K562 (cell line): Measurements from ENCODE around the gene HRH3. TPM values are rescaled to one million over a fixed set of nuclear protein-coding genes. Genes with fewer than 3 reads are reported as not detected.

Source experiments
- ATAC-seq: fragments of 200-7000 bp; cut with Tn5 transposase; 3 replicates; pipeline ENCODE4 v1.9.1; 2020; ENCODE audit warnings: moderate library complexity
- BruUV-seq: library from RNA; stranded (reverse); fragments of 400-500 nt; replicated peaks from 2 replicates; lab custom pipeline; 2021; lab: Mats Ljungman, UMichigan
- CTCF ChIA-PET: fragments of 300-600 bp; formaldehyde crosslinking; extraction: SDS; loops from one replicate; lab custom pipeline; 2021; ENCODE audit warnings: low intra/inter-chr PET ratio; lab: Yijun Ruan, JAX
- POLR2A ChIA-PET: fragments of 300-600, 350-650 bp; sonication (Branson Sonifier 250); formaldehyde crosslinking; extraction: SDS; loops from one replicate; lab custom pipeline; 2021; ENCODE audit warnings: antibody characterized with exemption, inconsistent platforms; lab: Yijun Ruan, JAX
- DNase-seq, 4 experiments: peaks; one replicate each; pipeline versions ENCODE4 v3.0.0 to v3.0.0-alpha.2; 2011 to 2018; ENCODE audit warnings: low spot score in 3 of 4, mixed read lengths in 3 of 4; ENCODE audit errors: extremely low read depth in 1 of 4
- FAIRE-seq: peaks from 2 replicates; lab custom pipeline; 2011; peaks lifted over from hg19 to GRCh38; lab: Jason Lieb, UNC
- H2AFZ ChIP-seq: 2 replicates; pipeline ENCODE4 v1.6.0; 2011; ENCODE audit warnings: low read depth, low read length, control low read depth, inconsistent platforms
- H3K27ac ChIP-seq: fragments of 200-600 bp; 3 replicates; pipeline ENCODE4 v1.8.0; 2011; ENCODE audit warnings: low read depth, mild to moderate bottlenecking, control low read depth, inconsistent platforms, low read length, moderate library complexity, mixed read lengths; ENCODE audit errors: extremely low read depth
- H3K27me3 ChIP-seq, 2 experiments: fragments of 300-600 bp in 1 of 2; 2 replicates in 1 of 2; 3 replicates in 1 of 2; pipeline versions ENCODE4 v1.6.0 to v1.8.0; 2011; ENCODE audit warnings: inconsistent platforms in 2 of 2, low read length in 2 of 2, mild to moderate bottlenecking in 1 of 2, mixed read lengths in 1 of 2, moderate library complexity in 1 of 2; ENCODE audit not compliant: control insufficient read depth in 2 of 2, insufficient read depth in 2 of 2
- H3K36me3 ChIP-seq: fragments of 300-600 bp; 3 replicates; pipeline ENCODE4 v1.8.0; 2011; ENCODE audit warnings: mild to moderate bottlenecking, low read length, inconsistent platforms; ENCODE audit not compliant: control insufficient read depth, insufficient read depth
- H3K4me1 ChIP-seq, 2 experiments: fragments of 200-600 bp in 1 of 2; replicated peaks in 1 of 2; 2 replicates in 1 of 2; 3 replicates in 1 of 2; pipeline versions ENCODE4 v1.5.1 to v1.8.0; 2011; ENCODE audit warnings: inconsistent platforms in 2 of 2, low read length in 2 of 2, mild to moderate bottlenecking in 1 of 2, mixed read lengths in 1 of 2, moderate library complexity in 1 of 2; ENCODE audit not compliant: control insufficient read depth in 2 of 2, insufficient read depth in 2 of 2
- H3K4me2 ChIP-seq: 2 replicates; pipeline ENCODE4 v1.6.1; 2011; ENCODE audit warnings: low read length, control low read depth, inconsistent platforms, mixed read lengths; ENCODE audit not compliant: insufficient read depth
- H3K4me3 ChIP-seq: fragments of 200-600 bp; sonication (generic), shearing (Covaris generic); 2 replicates; pipeline ENCODE4 v1.5.1; 2016; ENCODE audit warnings: control low read depth, inconsistent platforms
- H3K79me2 ChIP-seq: fragments of 200-600 bp; 3 replicates; pipeline ENCODE4 v1.8.0; 2011; ENCODE audit warnings: low read length, inconsistent platforms; ENCODE audit not compliant: control insufficient read depth, insufficient read depth
- H3K9ac ChIP-seq, 2 experiments: 2 replicates each; pipeline versions ENCODE4 v1.6.0 to v1.6.1; 2011; ENCODE audit warnings: low read depth in 2 of 2, low read length in 2 of 2, control low read depth in 1 of 2, inconsistent platforms in 1 of 2, mild to moderate bottlenecking in 1 of 2, mixed read lengths in 1 of 2; ENCODE audit not compliant: insufficient read depth in 1 of 2
- H3K9me1 ChIP-seq: one replicate; pipeline ENCODE4 v1.6.0; 2011; ENCODE audit warnings: inconsistent platforms, mild to moderate bottlenecking, low read length, moderate library complexity; ENCODE audit not compliant: control insufficient read depth, insufficient read depth
- H3K9me3 ChIP-seq: replicated peaks from 2 replicates; pipeline ENCODE4 v1.5.1; 2011; ENCODE audit warnings: low read depth, low read length, inconsistent platforms; ENCODE audit not compliant: control insufficient read depth, insufficient read depth
- H4K20me1 ChIP-seq: replicated peaks from 2 replicates; pipeline ENCODE4 v1.6.1; 2011; ENCODE audit warnings: low read length, inconsistent platforms, mixed read lengths; ENCODE audit not compliant: control insufficient read depth, insufficient read depth
- BRF1 ChIP-seq: IDR thresholded peaks from 3 replicates; pipeline ENCODE4 v1.6.1; 2011; ENCODE audit warnings: borderline replicate concordance, mild to moderate bottlenecking; ENCODE audit not compliant: insufficient read length; ENCODE audit errors: extremely low read depth
- MAFF ChIP-seq: IDR thresholded peaks from 2 replicates; pipeline ENCODE4 v1.6.1; 2012; ENCODE audit warnings: low read length, improper control_type of control experiment
- MEIS2 ChIP-seq: fragments of 450-650 bp; IDR thresholded peaks from 2 replicates; pipeline ENCODE4 v1.6.1; 2014; ENCODE audit warnings: mild to moderate bottlenecking; ENCODE audit not compliant: partially characterized antibody
- NR1H2 ChIP-seq: sonication (generic); formaldehyde crosslinking; IDR thresholded peaks from 2 replicates; pipeline ENCODE4 v1.4.0; 2020; ENCODE audit warnings: mild to moderate bottlenecking, missing genetic modification reagents
- RBM22 ChIP-seq: fragments of 200-400 bp; formaldehyde crosslinking; IDR thresholded peaks from 2 replicates; pipeline ENCODE4 v1.6.1; 2018; ENCODE audit warnings: low read length, low read depth; ENCODE audit not compliant: poor library complexity, severe bottlenecking
- RBM39 ChIP-seq: fragments of 200-400 bp; formaldehyde crosslinking; optimal IDR thresholded peaks from 2 replicates; pipeline ENCODE3; 2018; ENCODE audit warnings: low read depth, low read length
- SMAD4 ChIP-seq: fragments of 250-450 bp; sonication (Bioruptor Pico); conservative IDR thresholded peaks from 2 replicates; pipeline ENCODE4 v1.8.0; 2021; ENCODE audit warnings: inconsistent platforms, mild to moderate bottlenecking, moderate library complexity
- WHSC1 ChIP-seq: IDR thresholded peaks from one replicate; pipeline ENCODE4 v1.6.1; 2012; ENCODE audit warnings: low read length, control low read depth, inconsistent platforms
- ZFX ChIP-seq: sonication (generic); formaldehyde crosslinking; IDR thresholded peaks from 2 replicates; pipeline ENCODE4 v1.8.0; 2022; ENCODE audit warnings: mild to moderate bottlenecking, missing genetic modification reagents, moderate library complexity
- WGBS: fragments of 100-300 bp; shearing (Covaris generic); methylation state at CpG from one replicate; pipeline ENCODE4 v1.1.6; 2016; ENCODE audit warnings: low coverage, mixed read lengths; ENCODE audit not compliant: insufficient coverage; ENCODE audit errors: missing lambda C conversion rate; 5-methylcytosine and 5-hydroxymethylcytosine counted together
- in situ Hi-C: fragments of 300-500 bp; cut with MboI; formaldehyde crosslinking; loops from 4 replicates; pipeline ENCODE4 v1.15.0; 2018; ENCODE audit warnings: inconsistent platforms, mixed read lengths
- intact Hi-C: fragments of 100-400 bp; cut with micrococcal nuclease; formaldehyde crosslinking; loops from 2 replicates; pipeline ENCODE4 v1.14.2; 2022
- polyA plus RNA-seq, 8 experiments: library from polyadenylated mRNA; depleted of rRNA in 4 of 8; stranded (reverse) in 5 of 8; unstranded in 3 of 8; fragments of >200 nt; fragmentation: Nextera tagmentation in 2 of 8; fragmentation: Illumina TruSeq in 1 of 8; extraction: Ambion mirVana in 2 of 8; extraction: Trizol in 1 of 8; gene quantifications; 2 replicates each; pipeline versions ENCODE4 v1.2.1 to v1.2.3, GENCODE V29; 2011 to 2014; ENCODE audit warnings: inconsistent platforms in 1 of 8, missing spikeins in 1 of 8
- total RNA-seq, 7 experiments: library from RNA; depleted of rRNA in 6 of 7; stranded (reverse); fragments of >200 nt in 6 of 7; fragmentation: Illumina TruSeq in 2 of 7; extraction: Trizol in 2 of 7; gene quantifications; 2 replicates each; pipeline versions ENCODE4 v1.2.1 to v1.2.3, GENCODE V29; 2011 to 2021; ENCODE audit warnings: low replicate concordance in 1 of 7
- TF ChIP-seq, protein P1 (sequence below): sonication (generic); formaldehyde crosslinking; IDR thresholded peaks from 2 replicates; pipeline ENCODE4 v1.8.1; 2022; ENCODE audit warnings: missing genetic modification reagents
- TF ChIP-seq, protein P2 (sequence below), 2 experiments: fragments of 450-650 bp; conservative IDR thresholded peaks; 2 replicates each; pipeline ENCODE4 v1.6.1; 2017; ENCODE audit warnings: mild to moderate bottlenecking in 2 of 2, moderate library complexity in 2 of 2

The HRH3 gene
- total and polyA plus RNA-seq, 9 of the 15 experiments (the other 6 are each of a cell fraction or from before 2014, with no cell fraction given): not detected

DNA sequence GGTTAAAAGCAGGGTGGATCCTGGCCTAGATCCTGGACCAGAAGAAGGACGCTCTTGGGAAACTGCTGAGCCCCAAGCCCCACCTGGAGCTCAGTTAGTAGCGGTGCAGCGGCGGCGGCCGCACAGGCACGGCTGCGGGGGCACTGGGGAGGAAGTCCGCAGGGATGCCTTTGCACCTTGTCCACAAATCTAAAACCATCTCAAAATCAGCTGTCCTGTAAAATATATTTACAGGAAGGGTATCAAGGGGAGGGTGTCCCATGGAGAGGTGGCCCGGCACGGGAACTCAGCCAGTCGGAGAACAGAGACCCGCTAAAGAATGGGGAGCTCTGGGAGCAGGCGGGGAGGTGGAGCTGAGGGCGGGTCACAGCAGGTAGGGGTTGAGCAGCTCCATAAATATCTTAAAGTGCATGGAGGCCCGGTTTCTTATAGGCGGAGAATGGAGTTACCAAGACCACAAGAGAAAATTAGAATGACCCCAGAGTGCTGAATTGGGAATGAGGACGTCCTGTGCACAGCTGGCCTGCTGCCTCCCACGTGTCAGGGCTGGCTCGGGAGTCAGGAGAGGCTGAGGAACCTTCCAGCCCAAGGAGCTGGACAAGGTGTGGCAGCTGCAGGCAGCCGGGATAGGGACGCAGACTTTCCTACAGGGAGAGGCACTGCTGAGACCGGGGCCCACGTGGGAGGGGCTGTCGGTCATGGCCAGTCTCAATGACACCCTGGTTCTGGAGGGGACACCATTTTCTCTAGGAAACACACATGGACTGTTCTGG lies 29.3 kb downstream of the HRH3 start:
- BruUV-seq: no TSS peak
- ATAC-seq: no peak
- intact Hi-C loops: no loop called here
- TF ChIP-seq MEIS2 (no peak), ZFX (CRISPR knock-in tag) (no peak), WHSC1 (no peak), SMAD4 (CRISPR knock-in tag) (no peak), RBM22 (no peak), MAFF (no peak), NR1H2 (CRISPR knock-in tag) (no peak), RBM39 (no peak), BRF1 (no peak)
- TF ChIP-seq, protein P1, sequence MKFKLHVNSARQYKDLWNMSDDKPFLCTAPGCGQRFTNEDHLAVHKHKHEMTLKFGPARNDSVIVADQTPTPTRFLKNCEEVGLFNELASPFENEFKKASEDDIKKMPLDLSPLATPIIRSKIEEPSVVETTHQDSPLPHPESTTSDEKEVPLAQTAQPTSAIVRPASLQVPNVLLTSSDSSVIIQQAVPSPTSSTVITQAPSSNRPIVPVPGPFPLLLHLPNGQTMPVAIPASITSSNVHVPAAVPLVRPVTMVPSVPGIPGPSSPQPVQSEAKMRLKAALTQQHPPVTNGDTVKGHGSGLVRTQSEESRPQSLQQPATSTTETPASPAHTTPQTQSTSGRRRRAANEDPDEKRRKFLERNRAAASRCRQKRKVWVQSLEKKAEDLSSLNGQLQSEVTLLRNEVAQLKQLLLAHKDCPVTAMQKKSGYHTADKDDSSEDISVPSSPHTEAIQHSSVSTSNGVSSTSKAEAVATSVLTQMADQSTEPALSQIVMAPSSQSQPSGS (CRISPR knock-in tag): no peak
- TF ChIP-seq, protein P2, sequence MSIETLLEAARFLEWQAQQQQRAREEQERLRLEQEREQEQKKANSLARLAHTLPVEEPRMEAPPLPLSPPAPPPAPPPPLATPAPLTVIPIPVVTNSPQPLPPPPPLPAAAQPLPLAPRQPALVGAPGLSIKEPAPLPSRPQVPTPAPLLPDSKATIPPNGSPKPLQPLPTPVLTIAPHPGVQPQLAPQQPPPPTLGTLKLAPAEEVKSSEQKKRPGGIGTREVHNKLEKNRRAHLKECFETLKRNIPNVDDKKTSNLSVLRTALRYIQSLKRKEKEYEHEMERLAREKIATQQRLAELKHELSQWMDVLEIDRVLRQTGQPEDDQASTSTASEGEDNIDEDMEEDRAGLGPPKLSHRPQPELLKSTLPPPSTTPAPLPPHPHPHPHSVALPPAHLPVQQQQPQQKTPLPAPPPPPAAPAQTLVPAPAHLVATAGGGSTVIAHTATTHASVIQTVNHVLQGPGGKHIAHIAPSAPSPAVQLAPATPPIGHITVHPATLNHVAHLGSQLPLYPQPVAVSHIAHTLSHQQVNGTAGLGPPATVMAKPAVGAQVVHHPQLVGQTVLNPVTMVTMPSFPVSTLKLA (conservative IDR thresholded peaks at IDR 0.05): no peak
- TF ChIP-seq, all 486 proteins: peak for 0
- WGBS: 85% methylated on average over 21 of the region's 25 CpGs
- ChIA-PET POLR2A (interaction anchor here (0.6 to 0.9 kb wide), 3 partner anchors 14 to 171 kb away, joined by 3 to 4 read pairs (median 3); no protein-coding TSS in a partner anchor), CTCF (no interaction called here)
- Histone ChIP-seq H3K4me2 (no peak overlapping the region), H3K36me3 (peaks cover 68% of the 10 kb centered on the region; the same call in 2 of the 3 replicates), H3K27me3 (no peaks in the 10 kb centered on the region), H3K4me3 (no peak overlapping the region), H3K9me1 (no peaks in the 10 kb centered on the region), H3K9ac (peak overlapping the region in 1 of 2 experiments; percentile 14; a peak in 1 of 4 replicates), H3K9me3 (no peaks in the 10 kb centered on the region), H4K20me1 (peaks cover 14% of the 10 kb centered on the region), H3K27ac (no peak overlapping the region), H3K4me1 (peaks cover 9 to 16% of the 10 kb centered on the region in 2 experiments; a peak in 3 of 5 replicates), H2AFZ (no peak overlapping the region), H3K79me2 (peaks cover 55% of the 10 kb centered on the region)
- FAIRE-seq (no peak), DNase-seq (no peak)
- in situ Hi-C loops: no loop called here
